ENCODE measurements around the gene CXCL10.
"Not testable (repeated sequence)": the region's sequence is repeated elsewhere in the genome, so short reads cannot be mapped to it uniquely, and the experiment has no call there.

The CXCL10 gene

DNA sequence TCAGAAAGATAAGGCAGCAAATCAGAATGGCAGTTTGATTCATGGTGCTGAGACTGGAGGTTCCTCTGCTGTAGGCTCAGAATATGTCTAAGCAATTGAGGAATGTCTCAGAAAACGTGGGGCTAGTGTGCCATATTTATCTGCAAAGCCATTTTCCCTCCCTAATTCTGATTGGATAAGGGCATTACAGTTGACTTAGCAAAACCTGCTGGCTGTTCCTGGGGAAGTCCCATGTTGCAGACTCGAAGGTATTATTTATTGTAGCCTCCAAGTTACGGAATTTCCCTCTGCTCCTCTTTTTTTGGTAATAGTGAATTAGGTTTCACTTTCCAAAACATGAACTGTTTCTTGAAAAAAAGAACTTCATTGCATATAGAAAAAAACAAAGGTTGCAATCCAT is at the start of gene CXCL10:
Gene CXCL10 (minus strand): TSS at position 109 of the 400 bp plus-strand sequence. CDS start 66 bp downstream, at position 43.
- DNase-seq (ENCODE audit: low read depth in 1 of 2, low spot score in 1 of 2), result no peak

DNA sequence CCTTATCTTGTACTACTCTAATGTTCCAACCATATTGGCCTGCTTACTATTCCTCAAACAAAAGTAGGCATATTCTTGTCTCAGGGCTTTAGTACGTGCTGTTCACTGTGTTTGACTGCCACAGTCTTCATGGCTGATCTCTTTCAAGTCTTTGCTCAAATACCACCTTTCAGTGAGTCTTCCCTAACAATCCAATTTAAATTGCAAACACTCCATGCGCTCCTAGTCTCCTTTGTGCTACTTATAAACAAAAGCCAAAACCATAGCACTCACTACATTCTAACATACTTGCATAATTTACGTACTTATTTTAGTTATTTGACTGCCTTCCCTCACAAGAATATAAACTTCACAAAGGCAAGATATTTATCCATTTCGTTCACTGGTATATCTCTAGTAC is 49.5 kb upstream of the CXCL10 start:
- DNase-seq (ENCODE audit: low read depth in 1 of 2, low spot score in 1 of 2), result no peak

DNA sequence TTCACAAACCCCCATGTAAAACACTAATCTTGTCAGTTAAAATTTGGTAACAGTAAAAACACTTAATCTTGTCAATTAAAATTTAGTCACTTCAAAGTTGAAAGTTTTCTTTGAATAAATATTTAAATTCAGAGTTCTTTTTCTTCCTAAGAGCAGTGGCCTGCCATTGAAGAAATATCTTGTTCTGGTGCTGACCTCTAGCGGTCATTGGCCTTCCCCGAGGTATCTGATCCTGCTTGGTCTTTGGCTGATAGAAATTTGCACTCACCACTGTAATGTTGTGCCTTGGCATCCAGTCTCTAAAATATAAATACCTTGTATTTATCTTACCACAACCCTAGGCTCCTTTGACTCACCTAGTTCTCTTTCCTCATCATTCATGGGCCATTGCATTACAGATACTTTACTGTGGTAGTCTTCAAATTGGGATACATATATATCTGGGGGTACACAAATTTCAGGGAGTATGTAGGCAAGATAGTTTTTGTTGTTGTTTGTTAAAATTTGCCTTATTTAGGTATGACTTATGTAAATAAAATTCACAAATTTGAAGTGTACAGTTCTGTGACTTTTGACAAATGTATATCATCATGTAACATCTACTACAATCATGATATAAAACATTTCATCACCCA is 44.5 kb upstream of the CXCL10 start:
- peak; percentile 9 to 43 for DNase-seq (ENCODE audit: low read depth in 1 of 2, low spot score in 1 of 2)

DNA sequence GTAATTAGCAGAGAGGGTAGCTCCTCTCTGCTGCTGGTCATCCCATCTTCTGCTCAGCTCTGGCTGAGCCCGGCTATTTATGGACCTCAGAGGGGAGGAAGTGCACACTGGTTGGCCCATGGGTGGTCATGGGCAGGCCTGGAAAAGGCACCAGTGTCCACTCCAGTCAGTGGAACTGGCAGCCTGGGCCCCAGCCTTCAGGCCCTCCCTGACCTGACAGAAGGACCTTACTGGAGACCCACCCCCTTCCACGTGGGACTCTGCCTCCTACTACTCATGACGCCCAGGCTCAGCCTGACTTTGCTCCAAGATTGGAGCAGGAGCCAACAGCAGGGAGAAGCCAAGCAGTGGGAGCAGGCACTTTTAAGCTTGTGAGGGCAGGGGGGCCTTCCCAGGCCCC is 43.2 kb upstream of the CXCL10 start:
- DNase-seq (ENCODE audit: low read depth in 1 of 2, low spot score in 1 of 2), result no peak

DNA sequence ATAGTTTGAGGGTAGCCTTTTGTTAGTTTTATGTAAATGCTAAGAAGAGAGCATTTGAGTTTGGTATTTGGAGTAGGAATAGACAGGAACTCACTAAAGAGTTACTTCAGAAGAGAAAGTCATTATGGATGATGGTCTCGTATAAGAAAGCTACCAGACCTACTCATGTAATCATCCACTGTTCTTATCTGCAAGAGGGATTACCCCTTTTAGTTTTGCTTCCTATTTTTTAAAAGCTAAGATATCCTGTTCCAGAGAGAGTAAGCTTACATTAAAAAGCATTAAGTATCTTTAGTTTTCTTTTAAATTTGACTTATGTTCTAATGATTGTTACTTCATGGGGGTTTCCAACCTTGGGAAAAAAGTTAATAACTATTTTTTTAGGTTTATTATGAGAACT is 38.7 kb upstream of the CXCL10 start:
- no peak for DNase-seq (ENCODE audit: low read depth in 1 of 2, low spot score in 1 of 2)

DNA sequence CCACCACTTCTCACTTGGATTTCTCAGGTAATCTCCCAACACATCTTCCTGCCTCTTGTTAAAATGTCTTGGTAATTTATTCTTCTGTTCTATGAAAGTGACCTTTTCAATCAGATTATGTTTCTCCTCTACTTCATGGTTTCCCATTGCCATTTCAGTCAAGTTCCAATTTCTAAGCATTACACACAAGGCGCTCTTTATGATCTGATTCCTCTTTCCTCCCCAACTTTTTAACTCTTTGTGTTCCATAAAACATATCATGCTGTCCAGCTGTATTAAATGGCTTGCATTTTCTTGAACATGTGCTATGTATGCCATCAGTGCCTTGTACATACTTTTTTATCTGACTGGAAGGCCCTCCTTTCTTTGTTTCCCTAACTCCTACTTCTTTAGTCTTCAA is 38.1 kb upstream of the CXCL10 start:
- DNase-seq (ENCODE audit: low read depth in 1 of 2, low spot score in 1 of 2), result no peak

DNA sequence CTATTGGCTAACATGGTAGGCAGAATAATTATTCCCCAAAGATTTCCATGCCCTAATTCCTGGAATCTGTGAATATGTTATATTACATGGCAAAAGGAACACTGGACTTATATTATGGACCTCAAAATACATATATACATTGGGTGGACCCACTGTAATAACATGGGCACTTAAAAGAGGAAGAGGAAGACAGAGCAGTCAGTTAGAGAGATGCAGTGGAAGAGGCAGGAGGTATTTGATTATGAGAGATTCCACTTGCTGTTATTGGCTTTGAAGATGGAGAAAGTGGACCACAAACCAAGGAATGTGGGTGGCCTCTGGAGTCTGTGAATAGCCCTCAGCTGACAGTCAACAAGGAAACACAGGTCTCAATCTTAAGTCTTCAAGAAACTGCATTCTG is 37.2 kb upstream of the CXCL10 start:
- DNase-seq (ENCODE audit: low read depth in 1 of 2, low spot score in 1 of 2), result no peak

DNA sequence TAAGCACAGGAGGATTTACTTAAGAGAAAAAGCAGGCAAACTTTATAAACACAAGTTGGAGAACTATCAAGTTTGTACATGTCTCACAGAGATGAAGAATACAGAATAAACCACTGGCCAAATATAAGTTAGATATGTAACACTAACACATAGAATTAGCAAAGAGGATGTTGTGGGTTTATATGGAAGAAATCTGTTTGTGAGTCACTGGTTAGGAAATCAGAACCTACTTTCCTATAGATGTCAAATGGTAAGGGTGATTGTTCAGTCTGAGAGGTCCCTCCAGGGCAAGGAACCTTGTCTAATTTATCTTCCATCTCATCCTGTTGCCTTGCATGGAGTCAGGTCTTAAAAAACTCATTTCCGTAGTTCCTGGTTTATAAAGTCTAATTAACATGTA is 36.5 kb upstream of the CXCL10 start:
- DNase-seq (ENCODE audit: low read depth in 1 of 2, low spot score in 1 of 2), result no peak

DNA sequence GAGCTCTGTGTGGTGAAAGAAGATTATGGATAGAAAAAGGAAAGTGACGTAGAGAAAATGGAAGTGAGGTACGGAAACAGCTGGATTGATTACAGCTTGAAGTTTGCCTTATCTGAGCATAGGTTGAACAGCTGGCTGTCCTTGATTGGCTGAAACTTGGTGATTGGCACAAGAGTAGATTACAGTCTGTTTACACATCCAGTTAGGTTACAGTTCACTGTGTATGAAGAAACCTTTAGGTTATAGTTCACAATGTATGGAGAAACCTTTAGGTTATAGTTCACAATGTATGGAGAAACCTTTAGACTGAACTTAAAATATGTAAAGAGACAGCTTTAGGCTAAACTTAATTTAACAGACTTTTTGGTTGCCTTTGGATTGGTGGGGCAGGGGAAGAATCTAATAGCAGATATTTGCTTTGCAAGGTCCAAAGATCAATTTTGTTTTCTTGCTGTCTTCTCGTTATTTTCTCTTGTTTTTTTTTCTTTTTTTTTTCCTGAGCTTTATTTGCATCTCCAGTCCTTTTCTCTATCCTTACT is 35.7 kb upstream of the CXCL10 start:
- no peak for DNase-seq (ENCODE audit: low read depth in 1 of 2, low spot score in 1 of 2)

DNA sequence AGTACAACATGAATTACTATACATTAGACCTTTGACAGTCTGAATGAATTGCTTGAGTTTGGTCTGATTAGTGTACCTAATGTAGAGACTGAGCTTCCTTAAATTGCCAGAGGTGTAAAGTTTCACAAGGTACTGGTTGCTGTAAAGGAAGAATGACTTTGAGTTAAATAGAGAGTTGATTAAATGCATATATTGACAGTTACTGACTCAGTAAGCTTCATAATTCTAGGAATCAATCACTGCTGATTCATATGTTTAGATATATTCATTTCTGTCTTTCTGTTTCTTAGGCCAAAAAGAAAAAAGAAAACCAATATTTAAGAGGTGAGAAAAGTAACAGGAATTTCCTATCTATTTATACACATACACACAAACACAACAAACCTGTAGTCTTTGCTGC is 35.0 kb upstream of the CXCL10 start:
- DNase-seq (ENCODE audit: low read depth in 1 of 2, low spot score in 1 of 2), result no peak

DNA sequence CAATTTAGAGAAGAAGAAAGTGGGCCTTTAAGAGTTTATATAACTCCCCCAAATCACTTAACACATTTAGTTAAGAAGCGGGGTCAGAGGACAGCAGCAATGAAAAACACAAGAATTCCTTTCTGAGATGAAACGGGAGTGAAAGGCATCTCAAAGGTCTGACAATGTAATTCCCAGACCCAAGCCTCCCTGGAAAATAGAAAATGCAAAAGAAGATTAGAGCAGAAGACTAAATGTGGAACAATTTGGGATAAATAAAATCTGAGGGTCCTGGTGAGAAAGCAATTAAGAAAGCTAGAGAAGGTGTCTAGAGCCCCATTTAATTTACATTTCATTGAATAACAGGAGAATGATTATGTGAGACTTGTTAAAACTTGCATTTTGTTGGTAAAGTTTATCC is 32.1 kb upstream of the CXCL10 start:
- DNase-seq (ENCODE audit: low read depth in 1 of 2, low spot score in 1 of 2), result no peak

DNA sequence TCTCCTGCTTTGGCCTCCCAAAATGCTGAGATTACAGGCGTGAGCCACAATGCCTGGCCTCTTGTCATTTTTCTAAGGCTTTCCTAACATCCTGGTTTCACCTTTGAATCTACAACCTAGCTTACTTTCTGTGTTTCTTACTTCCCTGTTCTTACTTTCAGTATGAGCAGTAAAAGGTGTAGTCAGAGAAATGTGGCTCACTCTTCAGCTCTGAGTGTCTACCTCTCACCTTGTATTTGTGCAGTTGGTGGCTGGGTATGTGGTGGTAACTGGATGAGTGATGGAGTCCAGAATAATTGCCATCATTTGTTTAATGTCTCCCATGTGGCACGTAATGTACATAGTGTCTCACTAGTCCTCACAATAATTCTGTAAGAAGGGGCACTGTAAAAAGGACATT is 31.7 kb upstream of the CXCL10 start:
- no peak for DNase-seq (ENCODE audit: low read depth in 1 of 2, low spot score in 1 of 2)

DNA sequence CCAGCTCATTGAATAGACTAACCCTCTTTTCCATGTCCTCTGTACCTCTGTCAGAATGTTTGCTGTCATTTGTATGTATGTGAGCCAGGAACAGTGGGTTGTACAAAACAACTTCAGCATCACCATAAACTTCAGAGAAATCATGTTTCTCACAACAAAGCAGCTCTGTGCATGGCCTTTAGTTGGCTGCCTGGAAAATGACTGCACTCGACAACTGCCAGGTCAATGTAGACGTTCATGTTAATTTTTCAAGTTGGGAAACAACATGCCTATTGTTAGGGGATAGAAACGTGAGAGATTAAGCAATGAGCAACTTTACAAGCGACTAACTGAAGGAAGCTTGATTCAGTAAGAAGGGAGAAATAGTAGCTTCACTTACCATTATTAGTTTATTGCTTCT is 30.4 kb upstream of the CXCL10 start:
- no peak for DNase-seq (ENCODE audit: low read depth in 1 of 2, low spot score in 1 of 2)

DNA sequence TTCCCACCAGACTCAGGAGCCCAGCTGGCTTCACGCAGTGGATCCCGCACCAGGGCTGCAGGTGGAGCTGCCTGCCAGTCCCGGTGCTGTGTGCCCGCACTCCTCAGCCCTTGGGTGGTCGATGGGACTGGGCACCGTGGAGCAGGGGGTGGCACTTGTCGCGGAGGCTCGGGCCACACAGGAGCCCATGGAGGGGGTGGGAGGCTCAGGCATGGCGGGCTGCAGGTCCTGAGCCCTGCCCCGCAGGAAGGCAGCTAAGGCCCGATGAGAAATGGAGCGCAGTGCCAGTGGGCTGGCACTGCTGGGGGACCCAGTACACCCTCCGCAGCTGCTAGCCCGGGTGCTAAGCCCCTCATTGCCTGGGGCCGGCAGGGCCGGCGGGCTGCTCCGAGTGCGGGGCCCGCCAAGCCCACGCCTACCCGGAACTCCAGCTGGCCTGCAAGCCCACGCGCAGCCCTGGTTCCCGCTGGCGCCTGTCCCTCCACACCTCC is 27.3 kb upstream of the CXCL10 start:
- not testable (repeated sequence) for DNase-seq (ENCODE audit: low read depth in 1 of 2, low spot score in 1 of 2)

DNA sequence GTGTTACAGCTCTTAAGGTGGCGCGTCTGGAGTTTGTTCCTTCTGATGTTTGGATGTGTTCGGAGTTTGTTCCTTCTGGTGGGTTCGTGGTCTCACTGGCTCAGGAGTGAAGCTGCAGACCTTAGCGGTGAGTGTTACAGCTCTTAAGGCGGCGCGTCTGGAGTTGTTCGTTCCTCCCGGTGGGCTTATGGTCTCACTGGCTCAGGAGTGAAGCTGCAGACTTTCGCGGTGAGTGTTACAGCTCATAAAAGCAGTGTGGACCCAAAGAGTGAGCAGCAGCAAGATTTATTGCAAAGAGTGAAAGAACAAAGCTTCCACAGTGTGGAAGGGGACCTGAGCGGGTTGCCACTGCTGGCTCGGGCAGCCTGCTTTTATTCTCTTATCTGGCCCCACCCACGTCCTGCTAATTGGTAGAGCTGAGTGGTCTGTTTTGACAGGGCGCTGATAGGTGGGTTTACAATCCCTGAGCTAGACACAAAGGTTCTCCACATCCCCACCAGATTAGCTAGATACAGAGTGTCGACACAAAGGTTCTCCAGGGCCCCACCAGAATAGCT is 26.6 kb upstream of the CXCL10 start:
- not testable (repeated sequence) for DNase-seq (ENCODE audit: low read depth in 1 of 2, low spot score in 1 of 2)

DNA sequence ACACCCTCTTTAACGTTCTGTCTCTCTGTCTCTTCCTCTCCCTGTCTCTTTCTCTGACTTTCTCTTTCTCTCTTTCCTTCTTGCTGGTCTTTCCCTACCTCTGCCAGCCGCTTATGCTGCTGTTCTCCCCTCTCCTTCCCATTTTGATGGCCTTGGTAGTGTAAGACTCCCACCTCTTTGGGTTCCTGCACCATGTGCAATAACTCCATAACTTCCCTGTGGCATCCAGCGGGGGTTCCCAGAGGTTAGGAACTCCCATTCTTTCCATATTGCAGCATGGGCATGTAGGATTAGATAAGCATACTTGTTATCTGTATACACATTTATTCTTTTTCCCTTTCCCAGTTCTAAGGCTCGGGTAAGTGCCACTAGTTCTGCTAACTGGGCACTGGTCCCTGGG is 21.4 kb upstream of the CXCL10 start:
- DNase-seq (ENCODE audit: low read depth in 1 of 2, low spot score in 1 of 2), result not testable (repeated sequence)

DNA sequence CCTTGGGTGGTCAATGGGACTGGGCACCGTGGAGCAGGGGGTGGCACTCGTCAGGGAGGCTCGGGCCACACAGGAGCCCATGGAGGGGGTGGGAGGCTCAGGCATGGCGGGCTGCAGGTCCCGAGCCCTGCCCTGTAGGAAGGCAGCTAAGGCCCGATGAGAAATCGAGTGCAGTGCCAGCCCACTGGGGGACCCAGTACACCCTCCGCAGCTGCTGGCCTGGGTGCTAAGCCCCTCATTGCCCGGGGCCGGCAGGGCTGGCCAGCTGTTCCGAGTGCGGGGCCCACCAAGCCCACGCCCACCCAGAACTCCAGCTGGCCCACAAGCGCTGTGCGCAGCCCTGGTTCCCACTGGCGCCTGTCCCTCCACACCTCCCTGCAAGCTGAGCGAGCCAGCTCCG is 20.0 kb upstream of the CXCL10 start:
- not testable (repeated sequence) for DNase-seq (ENCODE audit: low read depth in 1 of 2, low spot score in 1 of 2)

DNA sequence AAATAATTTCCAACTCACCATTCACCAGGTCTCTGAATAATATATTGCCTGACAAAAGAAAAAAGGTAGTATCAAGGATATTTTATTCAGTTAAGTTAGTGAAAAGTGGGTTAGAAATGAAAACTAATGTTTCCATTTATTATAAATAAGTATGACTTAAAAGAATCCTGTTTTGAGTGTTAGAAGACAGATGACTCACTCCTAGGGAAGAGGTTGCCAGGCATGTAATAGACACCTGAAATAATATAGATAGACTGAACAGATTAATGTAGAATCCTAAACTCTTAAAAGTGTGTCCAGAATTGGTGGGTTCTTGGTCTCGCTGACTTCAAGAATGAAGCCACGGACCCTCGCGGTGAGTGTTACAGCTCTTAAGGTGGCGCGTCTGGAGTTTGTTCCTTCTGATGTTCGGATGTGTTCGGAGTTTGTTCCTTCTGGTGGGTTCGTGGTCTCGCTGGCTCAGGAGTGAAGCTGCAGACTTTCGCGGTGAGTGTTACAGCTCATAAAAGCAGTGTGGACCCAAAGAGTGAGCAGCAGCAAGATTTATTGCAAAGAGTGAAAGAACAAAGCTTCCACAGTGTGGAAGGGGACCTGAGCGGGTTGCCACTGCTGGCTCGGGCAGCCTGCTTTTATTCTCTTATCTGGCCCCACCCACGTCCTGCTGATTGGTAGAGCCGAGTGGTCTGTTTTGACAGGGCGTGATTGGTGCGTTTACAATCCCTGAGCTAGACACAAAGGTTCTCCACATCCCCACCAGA is 19.1 kb upstream of the CXCL10 start:
- not testable (repeated sequence) for DNase-seq (ENCODE audit: low read depth in 1 of 2, low spot score in 1 of 2)

DNA sequence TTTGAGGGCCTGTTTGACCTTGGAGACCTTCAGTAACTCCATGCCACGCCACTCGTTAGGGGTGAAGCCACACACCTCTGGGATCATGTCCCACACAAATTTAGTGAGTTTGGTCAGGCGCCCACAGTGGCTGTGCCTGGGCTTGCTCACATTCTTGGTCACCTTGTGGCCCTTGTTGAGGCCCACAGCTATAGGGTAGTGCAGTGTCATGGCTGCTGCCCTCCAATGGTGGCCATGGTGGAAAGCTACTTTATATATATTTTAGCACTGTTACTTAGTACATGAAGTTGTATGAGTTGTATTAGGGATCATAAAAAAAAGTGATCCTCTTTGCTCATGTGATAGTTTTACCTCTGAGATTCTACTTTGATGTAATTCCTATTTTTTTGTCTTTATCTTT is 13.6 kb upstream of the CXCL10 start:
- DNase-seq (ENCODE audit: low read depth in 1 of 2, low spot score in 1 of 2), result no peak

DNA sequence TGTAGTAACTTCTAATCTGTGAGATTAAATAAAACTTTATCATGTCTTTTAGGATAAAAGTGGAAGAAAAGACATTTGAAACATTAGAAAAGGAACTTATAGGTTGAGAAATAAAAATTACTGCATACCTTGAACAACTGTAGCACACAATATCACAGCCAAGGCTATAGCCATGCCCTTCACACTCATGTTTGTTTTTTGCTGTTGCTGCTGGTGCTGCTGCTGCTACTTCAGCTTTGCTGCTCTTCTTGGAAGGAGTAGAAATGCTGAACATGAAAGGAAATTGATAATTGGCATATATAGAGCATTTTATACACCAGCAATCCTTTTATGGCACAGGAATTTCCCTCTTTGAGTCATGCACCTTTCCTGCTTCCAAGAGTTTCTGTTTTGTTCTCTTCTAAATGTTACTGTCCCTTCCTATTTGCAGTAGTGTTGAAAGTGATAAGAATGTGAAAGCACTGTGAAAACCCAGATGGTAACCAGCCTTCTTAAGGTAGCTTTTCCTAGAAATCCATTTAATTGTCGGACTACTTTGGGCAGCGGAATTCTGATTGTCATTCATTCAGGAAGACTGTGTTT is 12.6 kb upstream of the CXCL10 start, which contains the start of gene CXCL11:
Gene CXCL11 (minus strand): TSS at position 272 of the 582 bp plus-strand sequence. CDS start 83 bp downstream, at position 189.
- no peak for DNase-seq (ENCODE audit: low read depth in 1 of 2, low spot score in 1 of 2)

DNA sequence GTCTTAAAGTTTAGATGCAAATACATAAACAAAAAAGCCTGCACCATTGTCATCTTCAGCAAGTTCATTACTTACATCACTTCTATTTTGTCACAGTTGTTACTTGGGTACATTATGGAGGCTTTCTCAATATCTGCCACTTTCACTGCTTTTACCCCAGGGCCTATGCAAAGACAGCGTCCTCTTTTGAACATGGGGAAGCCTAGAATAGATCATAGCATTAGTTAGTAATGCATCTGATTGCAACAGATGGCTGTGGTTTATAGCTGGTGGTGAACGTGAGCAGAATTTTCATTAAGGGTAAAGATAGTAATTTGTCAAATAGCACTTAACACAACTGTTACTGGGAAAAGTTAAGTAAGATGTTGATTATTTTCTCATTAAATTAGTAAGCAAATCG is 11.8 kb upstream of the CXCL10 start:
- no peak for DNase-seq (ENCODE audit: low read depth in 1 of 2, low spot score in 1 of 2)

DNA sequence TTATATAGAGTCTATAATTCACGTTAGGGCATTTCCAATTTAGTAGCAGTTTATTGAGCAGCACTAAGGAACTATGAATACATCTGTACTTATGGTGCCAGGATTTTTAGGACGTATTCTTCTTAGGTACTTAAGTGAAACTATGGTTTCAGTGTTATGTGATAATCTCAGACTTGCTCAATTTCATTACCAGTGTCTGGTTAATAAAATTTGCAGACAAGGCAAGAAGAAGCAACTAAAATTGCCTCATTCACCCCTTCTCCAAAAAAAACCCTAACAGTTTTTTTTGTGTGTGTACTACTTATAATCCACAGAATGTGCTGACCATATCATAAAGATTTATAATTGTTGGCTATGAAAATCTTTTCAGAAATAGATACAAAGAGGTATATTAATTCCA is 6.0 kb upstream of the CXCL10 start:
- DNase-seq (ENCODE audit: low read depth in 1 of 2, low spot score in 1 of 2), result no peak

All from stimulated activated CD4-positive, alpha-beta T cell treated with anti-CD3 and anti-CD28 coated beads, Interleukin-15, amount 100 ng/mL, for 1 hour (primary cell).